Stimulated activated memory B cell treated with anti-CD40 and anti-IgM and Interleukin-4, amounts not matched to agents 10 μg/mL and 1 μg/mL and 100 μg/mL, for 72 hours (primary cell): Measurements from ENCODE around the gene LPO.

Experiments used
- ATAC-seq: fragments of 150-1000 bp; cut with Tn5 transposase; 2 replicates; pipeline ENCODE4 v1.10.0; 2021
- H3K27ac Mint-ChIP-seq: one replicate; pipeline ENCODE4 v1.8.0; 2022; ENCODE audit warnings: mild to moderate bottlenecking, mixed read lengths
- H3K27me3 Mint-ChIP-seq: one replicate; pipeline ENCODE4 v1.8.0; 2022; ENCODE audit warnings: mixed read lengths
- H3K36me3 Mint-ChIP-seq: one replicate; pipeline ENCODE4 v1.8.0; 2022; ENCODE audit warnings: mixed read lengths
- H3K4me1 Mint-ChIP-seq: one replicate; pipeline ENCODE4 v1.8.0; 2022; ENCODE audit warnings: mixed read lengths
- H3K4me3 Mint-ChIP-seq: one replicate; pipeline ENCODE4 v1.8.0; 2022; ENCODE audit warnings: mild to moderate bottlenecking, moderate library complexity, mixed read lengths
- H3K9me3 Mint-ChIP-seq: one replicate; pipeline ENCODE4 v1.8.0; 2022; ENCODE audit warnings: mixed read lengths

LPO gene

DNA sequence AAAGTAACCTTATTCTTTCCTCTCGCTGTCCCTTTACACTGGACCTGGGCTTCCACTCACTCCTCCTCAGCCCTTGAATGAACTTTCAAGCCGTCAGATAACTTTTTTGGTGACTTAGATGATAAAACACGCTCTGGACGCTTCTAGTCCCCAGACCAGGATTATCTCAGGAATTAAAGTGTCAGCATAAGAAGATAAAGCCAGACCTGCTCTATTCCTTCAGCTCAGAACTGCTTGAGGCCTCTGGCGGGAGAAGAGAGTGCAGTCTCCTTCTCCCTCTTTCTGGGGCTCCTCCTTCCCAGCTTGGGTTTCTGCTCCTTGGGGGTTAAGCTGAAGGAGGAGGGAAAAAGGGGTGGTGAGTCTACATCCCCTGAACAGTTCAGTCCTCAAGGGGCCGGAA, 6.6 kb downstream of the LPO start:
- Mint-ChIP-seq H3K27ac (no peak overlapping the region), H3K36me3 (no peaks in the 10 kb centered on the region), H3K4me3 (no peak overlapping the region), H3K27me3 (peaks cover 57% of the 10 kb centered on the region), H3K4me1 (peaks cover 14% of the 10 kb centered on the region), H3K9me3 (no peaks in the 10 kb centered on the region)
- no peak for ATAC-seq

DNA sequence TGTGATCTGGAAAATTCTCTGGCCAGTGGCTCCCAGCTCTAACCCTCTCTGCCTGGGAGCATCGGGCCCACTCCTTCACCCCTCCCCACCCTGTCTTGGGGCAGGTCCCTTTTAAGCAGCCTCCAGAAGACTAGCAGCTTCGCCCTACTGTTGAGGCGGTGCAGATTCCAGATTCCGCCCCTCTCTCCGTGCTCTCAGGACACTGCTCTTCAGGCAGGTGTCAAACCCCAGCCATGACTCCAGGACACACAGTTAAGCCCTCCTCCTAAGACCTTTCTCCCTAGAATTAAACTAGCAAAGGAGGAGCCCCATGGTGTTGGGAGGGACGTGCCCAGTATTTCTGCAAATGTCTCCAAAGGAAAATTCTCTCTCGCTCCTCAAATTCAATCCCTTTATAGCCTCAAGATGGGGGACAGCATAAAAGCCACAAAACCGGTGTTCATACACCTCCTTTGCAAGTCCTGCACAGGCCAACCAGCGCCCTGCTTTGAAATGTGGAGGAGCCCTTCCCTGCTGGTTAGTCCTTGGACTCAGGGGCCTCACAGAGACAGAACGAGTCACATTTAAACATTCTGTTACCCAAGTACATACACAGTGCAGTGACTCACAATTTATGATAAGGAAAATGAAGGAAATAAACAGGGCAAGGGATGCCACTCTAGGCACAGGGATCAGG, 7.2 kb downstream of the LPO start:
- ATAC-seq = no peak
- Mint-ChIP-seq H3K4me3 (no peak overlapping the region), H3K27me3 (peaks cover 51% of the 10 kb centered on the region), H3K27ac (no peak overlapping the region), H3K9me3 (no peaks in the 10 kb centered on the region), H3K4me1 (peaks cover 14% of the 10 kb centered on the region), H3K36me3 (no peaks in the 10 kb centered on the region)

DNA sequence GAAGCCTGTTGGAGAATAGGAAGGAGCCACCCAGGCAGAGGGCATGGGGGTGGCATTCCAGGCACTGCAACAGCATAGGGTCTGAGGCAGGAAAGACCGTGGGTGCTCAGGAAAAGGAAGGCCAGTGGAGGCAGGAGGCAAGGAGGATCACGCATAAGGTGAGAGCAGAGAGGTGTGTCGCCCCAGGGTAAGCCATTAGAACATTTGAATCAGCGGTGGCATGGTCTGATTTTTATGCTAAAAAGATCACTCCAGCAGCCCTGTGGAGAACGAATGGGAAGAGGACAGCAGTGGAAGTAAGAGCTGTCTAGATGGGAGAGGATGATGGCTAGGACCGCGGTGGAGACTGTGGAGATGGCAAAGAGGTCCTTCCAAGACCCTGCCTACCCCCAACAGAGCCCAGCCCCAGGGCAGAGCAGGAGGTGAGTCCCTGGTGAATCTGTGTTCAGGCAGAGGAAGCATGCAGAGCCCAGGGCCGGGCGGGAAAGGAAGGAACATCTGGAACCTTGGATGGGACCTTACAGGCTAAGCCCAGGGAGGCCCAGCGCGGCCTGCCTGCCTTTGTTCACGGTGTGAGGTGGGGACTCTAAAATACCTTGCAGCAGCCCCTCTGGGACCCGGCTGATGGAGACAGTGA, 7.8 kb downstream of the LPO start:
- no peaks in the 10 kb centered on the region for H3K36me3 Mint-ChIP-seq
- H3K4me3 Mint-ChIP-seq = no peak overlapping the region

DNA sequence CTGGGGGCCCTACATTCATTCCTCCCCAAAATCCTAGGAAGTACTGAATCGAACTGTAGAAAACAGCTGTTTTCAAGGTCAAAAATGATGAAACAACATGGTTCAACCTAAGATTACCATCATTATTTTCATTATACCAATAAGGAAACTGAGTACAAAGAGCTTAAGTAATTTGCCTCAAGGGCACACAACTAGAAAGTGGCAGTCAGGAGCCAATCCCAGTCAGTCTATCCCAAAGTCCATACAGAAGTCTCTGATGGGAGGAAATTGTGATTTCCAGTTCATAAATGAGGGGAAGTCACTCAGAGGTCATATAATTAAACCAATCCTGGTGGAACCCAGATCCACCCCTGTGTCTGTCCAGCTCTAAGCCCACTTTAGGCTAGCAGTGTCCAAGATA, 8.4 kb downstream of the LPO start:
- no peaks in the 10 kb centered on the region for H3K9me3 Mint-ChIP-seq
- no peak overlapping the region for H3K27ac Mint-ChIP-seq
- no peak overlapping the region for H3K4me3 Mint-ChIP-seq
- no peaks in the 10 kb centered on the region for H3K36me3 Mint-ChIP-seq
- no peak for ATAC-seq
- H3K27me3 Mint-ChIP-seq = peaks cover 41% of the 10 kb centered on the region
- H3K4me1 Mint-ChIP-seq = peaks cover 14% of the 10 kb centered on the region

More for the DNA sequence above, 7.8 kb downstream of the LPO start:
- H3K27me3 Mint-ChIP-seq = peaks cover 46% of the 10 kb centered on the region
- peaks cover 14% of the 10 kb centered on the region for H3K4me1 Mint-ChIP-seq
- no peak for ATAC-seq
- no peak overlapping the region for H3K27ac Mint-ChIP-seq
- no peaks in the 10 kb centered on the region for H3K9me3 Mint-ChIP-seq

DNA sequence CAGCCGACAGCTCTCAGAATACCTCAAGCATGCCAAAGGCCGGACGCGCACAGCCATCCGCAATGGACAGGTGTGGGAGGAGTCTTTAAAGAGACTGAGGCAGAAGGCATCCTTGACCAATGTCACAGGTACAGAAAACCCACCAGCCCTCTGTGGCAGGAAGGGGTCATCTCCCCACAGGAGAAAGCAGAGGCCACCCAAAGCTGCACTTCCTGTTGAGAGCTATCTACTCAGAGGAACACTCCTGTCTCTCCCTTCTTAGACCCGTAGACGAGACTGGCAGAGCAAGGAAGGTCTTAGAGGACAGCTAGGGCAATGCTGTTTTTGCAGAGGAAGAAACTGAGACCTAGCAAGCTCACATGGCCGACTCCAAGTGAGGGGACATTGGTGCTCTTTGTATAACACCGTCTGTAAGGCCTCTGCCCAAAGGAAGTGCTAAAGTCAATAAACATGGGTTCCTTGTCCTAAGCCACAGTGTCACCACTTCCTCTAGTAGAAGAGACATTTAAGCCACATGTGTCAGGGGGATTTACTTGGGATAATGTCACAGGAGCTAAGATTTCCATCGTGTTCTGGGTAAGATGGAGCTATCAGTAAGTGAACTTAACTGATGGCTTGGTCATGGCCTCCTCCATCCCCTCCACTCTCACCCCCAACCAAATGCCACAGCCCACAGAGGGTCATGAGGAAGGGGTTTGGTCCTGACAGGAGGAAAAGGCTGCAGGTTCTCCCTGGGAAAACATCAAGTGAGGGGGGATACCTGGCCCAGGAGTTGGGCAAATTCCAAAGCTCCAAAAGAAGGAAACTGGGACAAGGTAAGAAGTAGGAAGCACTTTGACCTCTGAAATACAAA, 9.4 kb downstream of the LPO start:
- H3K27ac Mint-ChIP-seq = no peak overlapping the region
- no peaks in the 10 kb centered on the region for H3K36me3 Mint-ChIP-seq
- ATAC-seq = no peak
- peaks cover 14% of the 10 kb centered on the region for H3K4me1 Mint-ChIP-seq
- H3K4me3 Mint-ChIP-seq = no peak overlapping the region
- peaks cover 31% of the 10 kb centered on the region for H3K27me3 Mint-ChIP-seq
- no peaks in the 10 kb centered on the region for H3K9me3 Mint-ChIP-seq

DNA sequence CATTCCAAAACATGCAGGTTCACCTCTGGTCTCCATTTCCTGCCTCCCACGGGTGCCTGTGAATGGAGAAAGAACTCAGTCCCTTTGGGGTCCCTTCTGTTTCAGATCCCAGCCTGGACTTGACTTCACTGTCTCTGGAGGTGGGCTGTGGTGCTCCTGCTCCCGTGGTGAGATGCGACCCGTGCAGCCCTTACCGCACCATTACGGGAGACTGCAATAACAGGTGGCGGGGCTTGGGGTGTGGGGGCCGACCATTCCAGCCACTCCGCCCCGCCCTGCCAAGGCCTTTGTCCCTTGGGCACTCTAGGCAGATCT, 10.5 kb downstream of the LPO start:
- H3K4me3 Mint-ChIP-seq = peak overlapping the region; percentile 88
- no peaks in the 10 kb centered on the region for H3K9me3 Mint-ChIP-seq
- ATAC-seq = no peak
- no peaks in the 10 kb centered on the region for H3K36me3 Mint-ChIP-seq
- H3K27ac Mint-ChIP-seq = peak overlapping the region; percentile 56
- peaks cover 14% of the 10 kb centered on the region for H3K4me1 Mint-ChIP-seq
- peaks cover 19% of the 10 kb centered on the region for H3K27me3 Mint-ChIP-seq

DNA sequence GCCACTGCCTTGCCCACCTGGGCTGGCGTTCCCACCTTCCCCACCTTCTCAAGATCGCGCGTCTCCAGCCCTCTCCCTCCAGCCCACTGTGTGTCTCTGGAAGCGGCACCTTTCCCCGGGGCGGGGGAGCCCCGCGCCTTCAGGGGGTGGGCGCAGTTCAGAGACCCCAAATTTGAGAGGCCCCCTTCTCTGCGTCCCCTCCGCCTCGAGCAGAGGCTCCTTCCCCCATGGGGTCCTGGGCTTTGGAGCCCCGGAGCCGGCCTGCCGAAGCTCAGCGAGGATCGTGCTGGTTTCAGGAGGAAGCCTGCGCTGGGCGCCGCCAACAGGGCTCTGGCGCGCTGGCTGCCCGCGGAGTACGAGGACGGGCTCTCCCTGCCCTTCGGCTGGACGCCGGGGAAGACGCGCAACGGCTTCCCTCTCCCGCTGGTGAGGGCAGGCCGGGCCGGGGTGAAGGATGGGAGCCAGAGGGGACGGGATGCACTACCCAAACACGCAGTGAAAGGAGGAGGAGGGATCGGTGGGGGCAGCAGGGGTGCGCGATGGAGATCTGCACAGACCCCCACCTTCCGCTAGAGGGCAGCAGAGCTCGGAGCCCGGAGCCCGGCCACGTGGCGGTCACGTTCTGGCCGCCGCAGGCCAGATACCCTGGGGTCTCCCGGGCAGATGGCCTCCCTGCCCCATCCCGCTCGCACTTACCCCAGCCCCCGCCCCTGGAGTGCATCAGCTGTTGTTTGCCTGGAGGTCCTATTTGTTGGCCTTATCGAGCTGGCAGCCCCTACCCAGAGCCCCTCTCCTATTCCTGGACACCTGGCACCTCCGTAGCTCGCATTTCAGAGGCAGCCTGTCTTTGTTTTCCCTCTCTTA, 11.1 kb downstream of the LPO start:
- peak; percentile 90 for ATAC-seq
- Mint-ChIP-seq H3K27me3 (peaks cover 14% of the 10 kb centered on the region), H3K27ac (peak overlapping the region; percentile 56), H3K36me3 (no peaks in the 10 kb centered on the region), H3K9me3 (no peaks in the 10 kb centered on the region), H3K4me1 (peaks cover 14% of the 10 kb centered on the region), H3K4me3 (peak overlapping the region; percentile 88)

DNA sequence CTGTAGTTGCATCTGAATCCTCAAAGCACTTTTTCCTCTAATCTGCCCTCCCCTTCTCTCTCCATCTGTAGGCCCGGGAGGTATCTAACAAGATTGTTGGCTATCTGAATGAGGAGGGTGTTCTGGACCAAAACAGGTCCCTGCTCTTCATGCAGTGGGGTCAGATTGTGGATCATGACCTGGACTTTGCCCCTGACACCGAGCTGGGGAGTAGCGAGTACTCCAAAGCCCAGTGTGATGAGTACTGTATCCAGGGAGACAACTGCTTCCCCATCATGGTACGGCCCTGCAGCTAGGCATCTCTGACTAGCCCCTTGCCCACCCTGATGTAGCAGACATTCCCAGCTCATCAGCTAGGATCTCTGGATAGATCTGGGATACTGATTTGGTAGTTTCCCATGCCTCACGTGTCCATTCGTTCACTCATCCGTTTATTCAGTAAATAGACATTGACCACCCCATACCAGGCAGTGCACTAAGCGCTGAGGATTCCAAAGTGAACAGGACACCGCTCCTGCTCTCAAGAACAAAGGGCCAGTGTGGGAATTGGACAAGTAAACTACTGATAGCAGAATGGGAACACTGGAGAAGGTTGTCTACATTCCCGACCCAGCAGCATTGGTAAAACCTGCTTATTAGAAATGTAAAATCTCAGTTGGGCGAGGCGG, 12.1 kb downstream of the LPO start:
- no peak for ATAC-seq
- Mint-ChIP-seq H3K4me1 (peaks cover 14% of the 10 kb centered on the region), H3K27ac (no peak overlapping the region), H3K9me3 (no peaks in the 10 kb centered on the region), H3K27me3 (peaks cover 17% of the 10 kb centered on the region), H3K4me3 (no peak overlapping the region), H3K36me3 (no peaks in the 10 kb centered on the region)

DNA sequence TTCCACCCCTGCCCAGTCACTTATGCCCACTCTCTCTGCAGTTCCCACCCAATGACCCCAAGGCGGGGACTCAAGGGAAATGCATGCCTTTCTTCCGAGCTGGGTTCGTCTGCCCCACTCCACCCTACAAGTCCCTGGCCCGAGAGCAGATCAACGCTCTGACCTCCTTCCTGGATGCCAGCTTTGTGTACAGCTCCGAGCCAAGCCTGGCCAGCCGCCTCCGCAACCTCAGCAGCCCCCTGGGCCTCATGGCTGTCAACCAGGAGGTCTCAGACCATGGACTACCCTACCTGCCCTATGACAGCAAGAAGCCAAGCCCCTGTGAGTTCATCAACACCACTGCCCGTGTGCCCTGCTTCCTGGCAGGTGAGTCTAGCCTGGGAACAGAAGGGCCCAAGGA, 13.8 kb downstream of the LPO start:
- Mint-ChIP-seq H3K27ac (no peak overlapping the region), H3K36me3 (no peaks in the 10 kb centered on the region), H3K27me3 (peaks cover 8% of the 10 kb centered on the region), H3K9me3 (no peaks in the 10 kb centered on the region), H3K4me3 (no peak overlapping the region), H3K4me1 (peaks cover 14% of the 10 kb centered on the region)
- no peak for ATAC-seq

DNA sequence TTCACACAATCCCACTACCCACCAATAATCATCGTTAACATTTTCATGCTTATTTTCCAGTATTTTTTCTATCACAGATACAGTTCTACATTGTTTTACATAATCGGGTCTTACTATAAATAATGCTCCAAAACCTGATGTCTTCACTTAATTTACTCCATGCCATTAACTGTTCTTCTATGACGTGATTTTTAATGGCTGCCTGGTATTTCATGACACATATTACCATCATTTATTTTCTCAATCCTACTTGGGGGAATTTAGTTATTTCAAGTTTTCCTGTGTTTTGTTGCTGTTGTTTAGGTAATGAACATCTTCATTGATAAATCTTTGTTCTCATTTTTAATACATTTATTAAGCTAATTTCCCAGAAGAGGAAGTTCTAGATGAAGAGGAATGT, 14.7 kb downstream of the LPO start:
- no peak for ATAC-seq
- Mint-ChIP-seq H3K4me1 (peaks cover 7% of the 10 kb centered on the region), H3K27ac (no peak overlapping the region), H3K9me3 (no peaks in the 10 kb centered on the region), H3K36me3 (no peaks in the 10 kb centered on the region), H3K4me3 (no peak overlapping the region), H3K27me3 (peaks cover 8% of the 10 kb centered on the region)

DNA sequence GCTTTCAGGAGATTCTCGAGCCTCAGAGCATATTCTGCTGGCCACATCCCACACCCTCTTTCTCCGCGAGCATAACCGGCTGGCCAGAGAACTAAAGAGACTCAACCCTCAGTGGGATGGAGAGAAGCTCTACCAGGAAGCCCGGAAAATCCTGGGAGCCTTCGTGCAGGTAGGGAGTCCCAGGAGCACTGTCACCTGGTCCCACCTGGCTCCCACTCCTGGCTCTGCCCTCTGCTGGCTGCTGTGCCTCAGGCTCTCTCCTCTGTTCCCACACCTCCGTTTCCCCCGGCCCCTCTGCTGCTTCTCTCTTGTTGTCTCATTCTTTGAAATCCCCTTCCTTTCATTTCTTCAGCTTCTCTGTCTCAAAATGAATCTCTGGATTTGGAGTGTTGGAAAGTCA, 16.4 kb downstream of the LPO start:
- no peaks in the 10 kb centered on the region for H3K4me1 Mint-ChIP-seq
- no peak for ATAC-seq
- H3K27me3 Mint-ChIP-seq = peaks cover 8% of the 10 kb centered on the region
- H3K9me3 Mint-ChIP-seq = no peaks in the 10 kb centered on the region
- H3K27ac Mint-ChIP-seq = no peak overlapping the region
- no peak overlapping the region for H3K4me3 Mint-ChIP-seq
- H3K36me3 Mint-ChIP-seq = no peaks in the 10 kb centered on the region

DNA sequence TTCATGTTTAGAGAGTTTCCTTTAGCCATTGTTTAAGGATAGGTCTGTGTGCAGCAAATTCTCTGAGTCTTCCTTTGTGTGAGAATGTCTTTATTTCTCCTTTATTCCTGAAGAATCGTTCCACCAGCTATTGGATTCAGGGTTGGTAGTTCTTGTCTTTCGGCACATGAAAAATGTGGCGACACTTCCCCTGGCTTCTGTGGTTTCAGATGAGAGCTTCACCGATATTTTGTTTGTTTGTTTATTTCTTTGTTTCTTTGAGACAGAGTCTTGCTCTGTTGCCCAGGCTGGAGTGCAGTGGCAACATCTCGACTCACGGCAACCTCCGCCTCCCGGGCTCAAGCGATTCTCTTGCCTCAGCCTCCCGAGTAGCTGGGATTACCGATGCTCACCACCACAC, 23.8 kb downstream of the LPO start:
- Mint-ChIP-seq H3K9me3 (no peaks in the 10 kb centered on the region), H3K36me3 (peaks cover 5% of the 10 kb centered on the region), H3K4me1 (no peaks in the 10 kb centered on the region), H3K4me3 (no peak overlapping the region), H3K27me3 (peaks cover 59% of the 10 kb centered on the region), H3K27ac (no peak overlapping the region)
- ATAC-seq = no peak

DNA sequence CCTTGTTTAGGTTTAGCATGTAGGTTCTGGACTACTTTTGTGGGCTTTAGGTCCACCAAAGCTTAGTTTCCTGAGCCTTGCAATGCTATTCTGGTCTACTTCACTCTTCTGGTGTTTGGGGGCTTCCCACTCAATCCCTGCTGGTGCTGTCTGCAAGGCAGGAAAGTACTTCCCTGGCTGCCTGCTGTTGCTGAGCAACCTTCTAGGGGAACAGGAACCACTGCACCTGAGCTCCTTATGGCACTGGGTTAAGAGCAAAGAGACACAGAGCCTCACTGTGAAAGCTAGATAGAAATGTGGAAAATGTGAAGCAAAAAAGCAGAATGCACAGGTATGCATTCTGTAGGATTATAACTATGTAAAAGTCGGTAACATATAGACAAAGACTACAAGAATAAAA, 25.4 kb downstream of the LPO start:
- Mint-ChIP-seq H3K4me1 (no peaks in the 10 kb centered on the region), H3K4me3 (no peak overlapping the region), H3K36me3 (peaks cover 5% of the 10 kb centered on the region), H3K27me3 (peaks cover 70% of the 10 kb centered on the region), H3K9me3 (no peaks in the 10 kb centered on the region), H3K27ac (no peak overlapping the region)
- no peak for ATAC-seq

DNA sequence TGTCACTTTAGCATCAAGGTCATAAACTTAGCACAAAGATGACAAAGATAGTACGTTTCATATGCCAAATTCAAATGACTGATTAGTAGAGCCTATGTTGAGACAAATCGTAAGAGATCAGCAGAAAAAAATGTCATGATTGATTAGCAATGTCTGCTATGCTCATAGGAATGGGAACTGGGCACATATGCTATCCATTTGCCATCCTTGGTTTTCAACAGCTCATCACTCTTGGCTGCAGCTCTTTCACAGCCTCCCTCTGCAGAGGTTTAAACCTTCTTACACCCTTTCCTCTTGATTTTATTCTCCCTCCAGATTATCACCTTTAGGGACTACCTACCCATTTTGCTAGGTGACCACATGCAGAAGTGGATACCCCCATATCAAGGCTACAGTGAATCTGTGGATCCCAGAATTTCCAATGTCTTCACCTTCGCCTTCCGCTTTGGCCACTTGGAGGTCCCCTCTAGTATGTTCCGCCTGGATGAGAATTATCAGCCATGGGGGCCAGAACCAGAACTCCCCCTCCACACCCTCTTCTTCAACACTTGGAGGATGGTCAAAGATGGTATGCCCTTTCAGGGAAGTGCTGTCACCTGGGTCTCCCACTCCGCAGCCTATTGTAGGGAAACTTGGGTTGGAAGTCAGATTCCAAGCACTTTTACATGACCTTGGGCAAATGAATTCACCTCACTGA, 26.2 kb downstream of the LPO start:
- Mint-ChIP-seq H3K9me3 (no peaks in the 10 kb centered on the region), H3K27me3 (peaks cover 78% of the 10 kb centered on the region), H3K27ac (no peak overlapping the region), H3K4me3 (no peak overlapping the region), H3K4me1 (no peaks in the 10 kb centered on the region), H3K36me3 (peaks cover 5% of the 10 kb centered on the region)
- ATAC-seq = no peak
